LNCAP (cell line): Measurements from ENCODE around the gene IL17RE.

ENCODE experiments used
- TF ChIP-seq, protein P1 (sequence below): fragments of 450-650 bp; IDR thresholded peaks from 2 replicates; pipeline ENCODE4 v1.5.1; 2017; ENCODE audit warnings: mild to moderate bottlenecking

IL17RE gene

DNA sequence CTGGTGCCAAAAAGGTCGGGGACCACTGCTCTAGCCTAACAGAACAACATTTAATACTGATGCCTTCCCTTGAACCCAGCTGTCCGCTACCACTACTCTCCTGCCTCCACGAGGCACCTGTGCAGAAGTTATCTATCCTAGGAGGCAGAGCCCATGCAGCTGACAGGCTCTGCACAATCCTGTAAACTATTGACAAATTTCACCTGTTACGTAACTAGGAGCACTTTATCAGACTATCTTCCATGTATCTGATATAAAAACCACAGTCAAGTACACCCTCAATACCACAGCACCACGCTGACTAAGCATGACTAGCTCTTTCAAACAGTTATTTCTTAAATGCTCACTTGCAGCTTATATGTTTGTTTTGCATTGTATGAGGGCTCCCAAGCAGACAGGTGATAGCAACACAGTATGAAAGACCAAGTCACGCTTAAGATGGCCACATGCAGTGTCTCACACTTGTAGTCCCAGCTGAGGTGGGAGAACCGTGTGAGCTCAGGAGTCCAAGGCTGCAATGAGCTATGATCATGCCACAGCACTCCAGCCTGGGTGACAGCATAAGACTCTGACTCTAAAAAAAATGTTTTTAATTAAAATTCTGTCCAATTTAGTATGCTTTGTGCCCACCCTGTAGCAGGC, 9.8 kb downstream of the IL17RE start:
- TF ChIP-seq, protein P1, sequence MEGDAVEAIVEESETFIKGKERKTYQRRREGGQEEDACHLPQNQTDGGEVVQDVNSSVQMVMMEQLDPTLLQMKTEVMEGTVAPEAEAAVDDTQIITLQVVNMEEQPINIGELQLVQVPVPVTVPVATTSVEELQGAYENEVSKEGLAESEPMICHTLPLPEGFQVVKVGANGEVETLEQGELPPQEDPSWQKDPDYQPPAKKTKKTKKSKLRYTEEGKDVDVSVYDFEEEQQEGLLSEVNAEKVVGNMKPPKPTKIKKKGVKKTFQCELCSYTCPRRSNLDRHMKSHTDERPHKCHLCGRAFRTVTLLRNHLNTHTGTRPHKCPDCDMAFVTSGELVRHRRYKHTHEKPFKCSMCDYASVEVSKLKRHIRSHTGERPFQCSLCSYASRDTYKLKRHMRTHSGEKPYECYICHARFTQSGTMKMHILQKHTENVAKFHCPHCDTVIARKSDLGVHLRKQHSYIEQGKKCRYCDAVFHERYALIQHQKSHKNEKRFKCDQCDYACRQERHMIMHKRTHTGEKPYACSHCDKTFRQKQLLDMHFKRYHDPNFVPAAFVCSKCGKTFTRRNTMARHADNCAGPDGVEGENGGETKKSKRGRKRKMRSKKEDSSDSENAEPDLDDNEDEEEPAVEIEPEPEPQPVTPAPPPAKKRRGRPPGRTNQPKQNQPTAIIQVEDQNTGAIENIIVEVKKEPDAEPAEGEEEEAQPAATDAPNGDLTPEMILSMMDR, result no peak

DNA sequence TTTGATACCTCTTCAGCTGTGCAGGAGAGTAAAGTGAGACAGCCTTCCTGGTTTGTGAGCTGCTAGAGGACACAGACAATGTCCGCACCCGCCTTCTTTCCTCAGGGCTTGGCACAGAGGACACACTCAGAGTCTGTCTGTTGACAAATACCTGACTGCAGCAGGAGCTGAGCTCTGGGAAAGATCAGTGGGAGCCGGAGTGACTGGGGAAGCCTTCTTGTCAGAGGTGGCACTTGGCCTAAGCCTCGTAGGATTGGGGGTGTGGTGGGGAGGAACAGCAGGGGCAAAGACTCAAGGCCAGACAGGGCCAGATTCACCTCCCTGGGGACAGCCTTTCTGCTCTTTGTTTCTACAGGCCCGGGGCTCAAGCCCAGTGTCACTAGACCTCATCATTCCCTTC, 11.0 kb downstream of the IL17RE start:
- TF ChIP-seq, protein P1, result no peak

DNA sequence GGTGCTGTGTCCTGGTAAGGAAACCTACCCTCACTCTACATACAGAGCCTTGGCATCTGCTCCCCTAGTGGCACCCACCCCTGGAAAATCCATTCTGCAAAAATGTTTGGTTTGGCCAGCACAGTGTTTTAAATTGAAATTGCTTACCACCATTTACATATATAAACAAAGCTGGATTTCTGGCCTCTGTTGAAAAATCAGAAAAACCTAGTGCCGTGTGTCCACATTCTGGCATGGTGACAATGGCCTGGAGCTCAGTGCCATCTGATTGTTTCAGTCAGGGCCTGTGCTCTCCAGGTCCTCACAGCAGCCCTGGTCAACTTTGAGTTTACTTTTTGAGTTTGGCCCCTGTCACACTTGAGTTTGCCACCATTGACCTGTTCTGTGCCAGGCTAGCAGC, 11.4 kb downstream of the IL17RE start:
- TF ChIP-seq, protein P1, result no peak

DNA sequence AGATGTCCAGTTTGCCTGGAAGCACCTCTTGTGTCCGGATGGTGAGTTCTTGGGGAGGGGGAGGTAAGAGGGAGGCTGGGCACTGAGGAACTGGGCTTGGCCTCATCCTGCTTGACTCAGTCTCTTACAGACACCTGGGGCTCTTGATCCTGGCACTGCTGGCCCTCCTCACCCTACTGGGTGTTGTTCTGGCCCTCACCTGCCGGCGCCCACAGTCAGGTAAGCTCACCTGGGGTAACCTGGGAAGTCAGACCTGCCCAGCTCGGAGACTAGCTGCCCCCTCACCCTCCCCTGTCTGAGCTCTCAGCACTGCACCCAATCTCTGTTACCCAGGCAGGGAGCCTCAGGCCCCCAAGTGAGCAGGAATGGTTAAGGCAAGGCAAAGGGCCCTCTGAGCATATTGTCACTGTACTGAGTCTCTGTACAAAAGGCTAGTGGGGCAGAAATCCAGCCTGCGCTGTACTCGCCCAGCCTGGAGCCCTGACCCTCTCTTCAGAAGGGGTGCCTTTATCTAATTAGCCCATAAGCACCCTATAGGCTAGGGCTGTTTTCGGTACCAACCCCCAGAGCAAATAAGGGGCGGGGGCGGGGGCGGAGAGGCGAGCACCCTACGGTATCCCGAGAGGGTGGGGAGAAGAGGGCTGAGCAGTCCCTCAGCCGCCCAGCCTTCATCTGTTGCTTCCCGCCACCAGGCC, 12.1 kb downstream of the IL17RE start:
- TF ChIP-seq, protein P1, result no peak

DNA sequence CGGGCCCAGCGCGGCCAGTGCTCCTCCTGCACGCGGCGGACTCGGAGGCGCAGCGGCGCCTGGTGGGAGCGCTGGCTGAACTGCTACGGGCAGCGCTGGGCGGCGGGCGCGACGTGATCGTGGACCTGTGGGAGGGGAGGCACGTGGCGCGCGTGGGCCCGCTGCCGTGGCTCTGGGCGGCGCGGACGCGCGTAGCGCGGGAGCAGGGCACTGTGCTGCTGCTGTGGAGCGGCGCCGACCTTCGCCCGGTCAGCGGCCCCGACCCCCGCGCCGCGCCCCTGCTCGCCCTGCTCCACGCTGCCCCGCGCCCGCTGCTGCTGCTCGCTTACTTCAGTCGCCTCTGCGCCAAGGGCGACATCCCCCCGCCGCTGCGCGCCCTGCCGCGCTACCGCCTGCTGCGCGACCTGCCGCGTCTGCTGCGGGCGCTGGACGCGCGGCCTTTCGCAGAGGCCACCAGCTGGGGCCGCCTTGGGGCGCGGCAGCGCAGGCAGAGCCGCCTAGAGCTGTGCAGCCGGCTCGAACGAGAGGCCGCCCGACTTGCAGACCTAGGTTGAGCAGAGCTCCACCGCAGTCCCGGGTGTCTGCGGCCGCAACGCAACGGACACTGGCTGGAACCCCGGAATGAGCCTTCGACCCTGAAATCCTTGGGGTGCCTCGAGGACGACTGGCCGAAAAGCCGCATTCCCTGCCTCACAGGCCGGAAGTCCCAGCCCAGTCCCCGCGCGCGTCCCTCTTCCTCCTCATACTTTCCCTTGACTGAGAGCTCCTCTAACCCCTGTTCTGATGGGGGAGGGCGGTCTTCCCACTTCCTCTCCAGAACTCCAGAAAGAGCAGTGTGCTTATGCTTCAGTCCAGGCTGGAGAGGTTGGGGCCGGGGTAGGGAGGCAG, 12.8 kb downstream of the IL17RE start:
- TF ChIP-seq, protein P1, result no peak

DNA sequence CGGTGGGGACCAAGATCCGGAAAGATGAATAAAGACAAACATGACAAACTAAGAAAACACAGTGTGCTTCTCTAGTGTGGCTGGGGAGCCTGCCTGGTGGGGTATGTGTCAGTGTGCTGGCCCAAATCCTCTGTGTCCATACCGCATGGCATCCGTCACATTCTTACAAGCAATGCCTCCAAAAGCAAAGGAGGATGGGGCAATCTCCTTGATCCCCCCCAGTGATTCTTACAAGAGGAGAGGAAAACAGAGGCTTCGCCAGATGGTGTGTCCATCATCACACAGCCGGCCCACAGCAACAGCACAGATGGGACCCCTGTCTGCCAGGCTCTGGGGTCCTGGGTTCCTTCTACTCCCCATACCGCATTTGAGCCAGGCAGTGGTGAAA, 13.7 kb downstream of the IL17RE start:
- TF ChIP-seq, protein P1, result no peak

DNA sequence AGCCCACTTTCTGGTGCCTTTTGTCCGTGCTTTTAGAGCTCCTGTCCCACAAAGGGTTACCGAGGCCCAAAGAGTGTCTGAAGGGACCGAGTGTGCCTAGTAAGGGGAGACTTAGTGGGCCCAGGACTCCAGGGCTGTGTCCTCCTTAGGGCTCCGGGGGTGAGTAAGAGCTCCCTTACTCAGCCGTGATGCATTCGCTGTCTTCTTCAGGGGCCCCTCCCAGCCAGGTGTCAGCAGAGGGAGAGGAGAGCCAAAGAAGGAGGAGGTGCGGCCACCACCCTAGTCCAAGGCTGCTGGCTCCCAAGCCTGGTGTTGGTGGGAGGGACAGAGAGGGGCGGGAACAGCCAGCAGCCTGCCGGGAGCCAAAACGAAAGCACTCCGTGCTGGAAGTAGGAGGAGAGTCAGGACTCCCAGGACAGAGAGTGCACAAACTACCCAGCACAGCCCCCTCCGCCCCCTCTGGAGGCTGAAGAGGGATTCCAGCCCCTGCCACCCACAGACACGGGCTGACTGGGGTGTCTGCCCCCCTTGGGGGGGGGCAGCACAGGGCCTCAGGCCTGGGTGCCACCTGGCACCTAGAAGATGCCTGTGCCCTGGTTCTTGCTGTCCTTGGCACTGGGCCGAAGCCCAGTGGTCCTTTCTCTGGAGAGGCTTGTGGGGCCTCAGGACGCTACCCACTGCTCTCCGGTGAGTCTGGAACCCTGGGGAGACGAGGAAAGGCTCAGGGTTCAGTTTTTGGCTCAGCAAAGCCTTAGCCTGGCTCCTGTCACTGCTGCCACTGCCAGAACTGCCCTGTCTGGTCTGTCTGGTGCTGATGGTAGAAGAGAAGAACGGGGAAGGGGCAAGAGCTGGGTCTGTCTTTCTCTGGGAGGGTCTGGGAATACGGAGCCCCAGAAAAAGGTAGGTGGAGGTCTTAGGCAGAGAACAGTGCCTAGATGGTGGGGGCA, 14.4 kb downstream of the IL17RE start, which contains the start of gene IL17RC:
TSS of gene IL17RC (plus strand) at position 365 of the 947 bp plus-strand sequence. CDS start at position 583, 218 bp downstream.
- TF ChIP-seq, protein P1, result no peak
